Neutrophil (primary cell): ENCODE results near the gene LIMA1.

ENCODE experiments used
- H3K27ac ChIP-seq: fragments of 200-600 bp; sonication (generic); 2 replicates; pipeline ENCODE4 v1.5.1; 2016; ENCODE audit warnings: mild to moderate bottlenecking, moderate library complexity
- H3K27me3 ChIP-seq: fragments of 200-600 bp; sonication (generic); 2 replicates; pipeline ENCODE4 v1.6.0; 2016; ENCODE audit warnings: mild to moderate bottlenecking
- H3K36me3 ChIP-seq: fragments of 200-600 bp; sonication (generic); 2 replicates; pipeline ENCODE4 v1.5.1; 2017
- H3K4me1 ChIP-seq, 2 experiments: fragments of 200-600 bp in 1 of 2; sonication (generic) in 1 of 2; 1 replicate in 1 of 2; 2 replicates in 1 of 2; pipeline versions ENCODE4 v1.5.1 to v1.6.1; 2013 to 2016; ENCODE audit warnings: low read depth in 1 of 2, low read length in 1 of 2, mild to moderate bottlenecking in 1 of 2, moderate library complexity in 1 of 2; ENCODE audit not compliant: control insufficient read depth in 1 of 2, insufficient read depth in 1 of 2
- H3K4me3 ChIP-seq, 2 experiments: fragments of 200-600 bp in 1 of 2; sonication (generic) in 1 of 2; 1 replicate in 1 of 2; 2 replicates in 1 of 2; pipeline ENCODE4 v1.5.1; 2013 to 2016; ENCODE audit warnings: low read depth in 1 of 2, low read length in 1 of 2, mild to moderate bottlenecking in 1 of 2, moderate library complexity in 1 of 2
- H3K9me3 ChIP-seq: fragments of 200-600 bp; sonication (generic); 2 replicates; pipeline ENCODE4 v1.5.1; 2016
- CTCF ChIP-seq: fragments of 200-600 bp; sonication (generic); IDR thresholded peaks from 2 replicates; pipeline ENCODE4 v1.5.1; 2016; ENCODE audit warnings: antibody characterized with exemption

Gene LIMA1

DNA sequence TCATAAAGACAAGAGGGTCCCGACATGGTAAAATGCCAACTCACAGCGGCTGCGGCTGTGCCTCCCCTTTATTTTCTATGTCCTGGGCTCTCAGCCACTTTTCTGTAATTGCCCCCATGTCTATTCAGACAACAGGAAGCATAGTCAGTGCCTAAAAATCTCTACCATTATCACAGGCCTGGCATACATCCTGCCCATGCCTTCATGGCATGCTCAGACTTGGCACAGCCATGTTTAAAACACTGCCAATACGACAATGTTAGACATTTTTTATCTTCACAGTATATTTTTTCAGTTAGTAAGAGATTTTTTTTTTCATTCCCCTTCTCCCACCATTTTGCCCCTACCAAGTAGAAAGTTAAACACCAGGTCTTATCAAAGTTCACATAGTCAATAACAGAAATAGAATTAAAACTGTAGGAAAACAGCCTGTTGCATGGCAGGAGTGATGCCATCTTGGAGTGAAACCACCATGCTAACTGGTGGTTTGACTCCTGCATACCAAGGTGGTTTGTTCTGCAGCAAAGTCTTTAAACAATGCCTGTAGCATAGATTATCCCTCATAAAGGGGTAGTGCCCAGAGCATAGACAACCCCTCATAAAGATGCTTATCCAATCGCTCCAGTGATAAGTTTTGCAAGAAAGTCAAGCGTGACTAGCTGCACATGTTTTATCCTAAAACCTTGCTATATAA is 97.2 kb downstream of the LIMA1 start:
- H3K27ac ChIP-seq: no peak overlapping the region
- H3K9me3 ChIP-seq: no peaks in the 10 kb centered on the region
- no peak overlapping the region for H3K4me3 ChIP-seq
- no peaks in the 10 kb centered on the region for H3K4me1 ChIP-seq
- H3K36me3 ChIP-seq: no peaks in the 10 kb centered on the region
- no peaks in the 10 kb centered on the region for H3K27me3 ChIP-seq
- no peak for TF ChIP-seq CTCF

DNA sequence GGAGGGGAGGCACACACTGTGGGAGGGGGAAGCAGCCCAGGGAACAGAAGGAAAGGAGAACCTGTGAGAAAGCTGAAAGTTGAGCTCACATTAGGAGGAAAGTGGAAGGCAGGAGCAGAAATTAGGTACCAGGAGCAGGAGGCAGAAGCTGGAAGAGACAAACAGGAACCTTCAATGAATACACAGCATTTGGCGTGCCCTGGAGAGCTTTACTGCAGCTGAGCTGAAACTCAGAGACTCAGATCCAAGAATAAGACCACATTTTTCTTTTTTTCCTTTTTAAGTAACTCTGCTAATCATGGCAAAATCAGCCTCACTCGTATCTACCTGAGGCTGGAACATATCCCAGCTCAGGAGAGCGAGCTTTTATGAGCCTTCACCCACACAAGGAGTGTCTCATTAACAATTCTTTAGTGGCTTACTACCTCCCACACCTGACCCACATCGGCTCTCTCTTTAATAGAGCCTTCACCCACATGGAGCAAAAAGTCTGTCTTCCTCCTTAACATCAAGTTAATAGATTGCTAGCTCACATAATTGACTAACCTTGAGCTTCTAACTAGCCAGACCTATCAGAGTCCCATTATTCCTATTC is 97.9 kb downstream of the LIMA1 start:
- Histone ChIP-seq H3K4me1 (no peaks in the 10 kb centered on the region), H3K9me3 (no peaks in the 10 kb centered on the region), H3K36me3 (no peaks in the 10 kb centered on the region), H3K4me3 (no peak overlapping the region), H3K27me3 (no peaks in the 10 kb centered on the region), H3K27ac (no peak overlapping the region)
- no peak for TF ChIP-seq CTCF

DNA sequence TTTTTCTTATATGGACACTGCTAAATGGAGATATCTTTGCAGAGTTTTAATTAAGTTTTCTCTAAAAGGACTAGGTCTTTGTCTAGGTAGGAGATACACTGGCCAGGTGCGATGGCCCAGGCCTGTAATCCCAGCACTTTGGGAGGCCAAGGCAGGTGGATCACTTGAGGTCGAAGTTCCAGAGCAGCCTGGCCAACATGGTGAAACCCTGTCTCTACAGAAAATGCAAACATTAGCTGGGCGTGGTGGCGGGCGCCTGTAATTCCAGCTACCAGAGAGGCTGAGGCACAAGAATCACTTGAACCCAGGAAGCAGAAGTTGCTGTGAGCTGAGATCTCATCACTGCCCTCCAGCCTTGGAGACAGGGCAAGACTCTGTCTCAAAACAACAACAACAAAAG is 99.1 kb downstream of the LIMA1 start:
- H3K4me1 ChIP-seq: no peaks in the 10 kb centered on the region
- no peaks in the 10 kb centered on the region for H3K36me3 ChIP-seq
- no peaks in the 10 kb centered on the region for H3K27me3 ChIP-seq
- H3K4me3 ChIP-seq: no peak overlapping the region
- no peaks in the 10 kb centered on the region for H3K9me3 ChIP-seq
- H3K27ac ChIP-seq: no peak overlapping the region
- TF ChIP-seq CTCF: no peak

DNA sequence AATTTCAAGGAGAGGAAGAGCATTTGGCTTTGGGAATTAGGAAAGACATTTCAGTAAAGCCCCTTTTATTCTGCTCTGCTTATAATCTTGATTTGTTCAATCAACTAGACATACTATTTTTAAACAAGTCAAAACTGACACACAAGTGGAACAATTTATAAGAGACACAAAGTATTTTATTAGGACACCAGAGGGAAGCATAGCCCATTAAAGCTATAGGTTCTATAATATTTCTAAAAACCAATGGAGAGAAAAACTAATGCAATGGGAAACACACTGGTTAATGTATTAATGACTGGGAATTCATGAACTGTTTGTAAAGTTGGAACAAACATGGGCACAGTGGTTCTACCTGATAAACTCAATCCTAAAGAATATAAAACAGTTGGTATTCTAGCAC is 100.9 kb downstream of the LIMA1 start:
- H3K36me3 ChIP-seq: no peaks in the 10 kb centered on the region
- TF ChIP-seq CTCF: no peak
- H3K9me3 ChIP-seq: no peaks in the 10 kb centered on the region
- H3K27me3 ChIP-seq: no peaks in the 10 kb centered on the region
- H3K4me3 ChIP-seq: no peak overlapping the region
- H3K27ac ChIP-seq: no peak overlapping the region
- no peaks in the 10 kb centered on the region for H3K4me1 ChIP-seq

DNA sequence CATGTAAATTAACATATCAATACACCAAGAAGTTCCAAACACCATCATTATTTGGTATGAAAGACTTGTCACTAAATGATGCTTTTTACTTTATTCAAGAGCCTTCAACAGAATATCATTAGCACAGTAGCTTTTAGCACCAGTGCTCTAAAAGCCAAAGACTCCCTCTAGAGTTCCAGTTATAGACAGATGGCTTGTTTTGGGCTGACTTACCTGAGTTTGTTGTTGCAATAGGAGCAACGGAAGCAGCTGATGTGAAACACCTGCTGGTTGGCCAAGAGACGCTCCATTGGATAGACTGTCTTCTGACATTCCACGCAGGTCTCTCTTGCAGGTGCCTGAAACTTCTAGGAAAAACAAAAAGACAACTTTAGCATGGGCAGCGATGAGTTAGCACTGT is 101.6 kb downstream of the LIMA1 start:
- no peak for TF ChIP-seq CTCF
- Histone ChIP-seq H3K27ac (no peak overlapping the region), H3K36me3 (no peaks in the 10 kb centered on the region), H3K4me3 (no peak overlapping the region), H3K9me3 (no peaks in the 10 kb centered on the region), H3K27me3 (no peaks in the 10 kb centered on the region), H3K4me1 (no peaks in the 10 kb centered on the region)
